GM21367 (cell line): ENCODE data around the gene LRRC36.
"Not testable (repeated sequence)": the region's sequence is repeated elsewhere in the genome, so short reads cannot be mapped to it uniquely, and the experiment has no call there.

Experiments used
- ATAC-seq: cut with Tn5 transposase; IDR thresholded peaks from one replicate; pipeline ENCODE4 v1.9.1; 2021; ENCODE audit not compliant: unreplicated experiment

The LRRC36 gene

GRCh38 chr16:67341250-67341649 lies 14.6 kb downstream of the LRRC36 start:
- ATAC-seq = no peak

- ATAC-seq = no peak
Measured at GRCh38 chr16:67342616-67343015, 16.0 kb downstream of the LRRC36 start.

GRCh38 chr16:67345401-67345800 lies 18.8 kb downstream of the LRRC36 start:
- ATAC-seq = no peak

GRCh38 chr16:67346341-67346740 lies 19.7 kb downstream of the LRRC36 start:
- no peak for ATAC-seq

GRCh38 chr16:67349172-67349571 lies 22.6 kb downstream of the LRRC36 start:
- ATAC-seq = no peak

- ATAC-seq = no peak
Measured at GRCh38 chr16:67350324-67350723, 23.7 kb downstream of the LRRC36 start.

GRCh38 chr16:67352463-67352862 lies 25.8 kb downstream of the LRRC36 start:
- ATAC-seq = not testable (repeated sequence)

- ATAC-seq = no peak
Measured at GRCh38 chr16:67356396-67356795, 29.8 kb downstream of the LRRC36 start.

- ATAC-seq = no peak
Measured at GRCh38 chr16:67357561-67357960, 30.9 kb downstream of the LRRC36 start.

- not testable (repeated sequence) for ATAC-seq
Measured at GRCh38 chr16:67359540-67360269, 33.1 kb downstream of the LRRC36 start.

- no peak for ATAC-seq
Measured at GRCh38 chr16:67361038-67361437, 34.4 kb downstream of the LRRC36 start.

- no peak for ATAC-seq
Measured at GRCh38 chr16:67364600-67365235, 38.1 kb downstream of the LRRC36 start.

- ATAC-seq = no peak
Measured at GRCh38 chr16:67370661-67371060, 44.0 kb downstream of the LRRC36 start.

GRCh38 chr16:67372664-67373063 lies 46.0 kb downstream of the LRRC36 start:
- ATAC-seq = no peak

GRCh38 chr16:67376012-67376411 lies 49.4 kb downstream of the LRRC36 start:
- ATAC-seq = not testable (repeated sequence)

GRCh38 chr16:67378642-67379041 lies 52.0 kb downstream of the LRRC36 start:
- ATAC-seq = no peak

GRCh38 chr16:67383284-67383683 lies 56.7 kb downstream of the LRRC36 start:
- no peak for ATAC-seq

- ATAC-seq = no peak
Measured at GRCh38 chr16:67384778-67385510, 58.3 kb downstream of the LRRC36 start.

- ATAC-seq = no peak
Measured at GRCh38 chr16:67386861-67387455, 60.3 kb downstream of the LRRC36 start.

- no peak for ATAC-seq
Measured at GRCh38 chr16:67387479-67388079, 61.0 kb downstream of the LRRC36 start.

- ATAC-seq = no peak
Measured at GRCh38 chr16:67388191-67388590, 61.6 kb downstream of the LRRC36 start.
